ENCODE results near the gene FBP2. TPM values are rescaled to one million over a fixed set of nuclear protein-coding genes. Genes with fewer than 3 reads are reported as not detected.
A peak's percentile ranks its signal among the peaks of the same experiment; 100 is the strongest.

Gene FBP2
- total RNA-seq, 1 experiment from 2014 or later: not detected

GRCh38 chr9:94639061-94639998 lies 45.7 kb upstream of the FBP2 start, which contains the start of gene FBP1:
TSS of gene FBP1 (minus strand) at chr9:94639518. CDS start at chr9:94639310, 208 bp downstream.
- DNase-seq: peak; percentile 39
- Histone ChIP-seq H4K20me1 (ENCODE audit: low read length) (no peaks in the 10 kb centered on the region), H3K27ac (ENCODE audit: low read length) (peak within 1 kb of the TSS; percentile 51), H3K4me2 (ENCODE audit: low read length) (peak within 1 kb of the TSS; percentile 85), H3K4me3 (ENCODE audit: low read length) (peak within 1 kb of the TSS; percentile 79), H3K9ac (ENCODE audit: low read length) (peak within 1 kb of the TSS; percentile 74), H3K79me2 (ENCODE audit: low read length) (peaks cover 17% of the 10 kb centered on the region), H3F3A (ENCODE audit: low read length, unreplicated experiment) (no peaks in the 10 kb centered on the region), H2AFZ (ENCODE audit: low read length) (peak within 1 kb of the TSS; percentile 71), H3K9me2 (replicated peaks; ENCODE audit: low read length) (no peaks in the 10 kb centered on the region), H3K4me1 (ENCODE audit: insufficient read depth, low read length) (peaks cover 20% of the 10 kb centered on the region), H3K27me3 (ENCODE audit: low read length) (no peaks in the 10 kb centered on the region), H3K36me3 (ENCODE audit: low read depth, low read length) (no peaks in the 10 kb centered on the region), H3K9me3 (ENCODE audit: low read length) (no peaks in the 10 kb centered on the region)
- TF ChIP-seq EZH2 (IDR thresholded peaks at IDR 0.05; ENCODE audit: low read length, unreplicated experiment): no peak
- TF ChIP-seq CTCF (conservative IDR thresholded peaks at IDR 0.05; ENCODE audit: low read depth, low read length): no peak
- TF ChIP-seq EZH2phosphoT487 (IDR thresholded peaks at IDR 0.05; ENCODE audit: borderline replicate concordance, low read length): no peak
- intact Hi-C loops (cut with micrococcal nuclease): no loop called here
- ChIA-PET POLR2A (ENCODE audit: unreplicated experiment) (interaction anchor here (1.0 kb wide), 2 partner anchors 10 kb away, joined by 5 to 6 read pairs; no protein-coding TSS in a partner anchor), CTCF (no interaction called here)
- peak; percentile 66 for ATAC-seq
- BruUV-seq (replicated peaks): no TSS peak

GRCh38 chr9:94638335-94639060 lies 44.9 kb upstream of the FBP2 start:
- Histone ChIP-seq H3K9ac (ENCODE audit: low read length) (peak overlapping the region; percentile 74), H3F3A (ENCODE audit: low read length, unreplicated experiment) (no peaks in the 10 kb centered on the region), H3K79me2 (ENCODE audit: low read length) (peaks cover 17% of the 10 kb centered on the region), H3K36me3 (ENCODE audit: low read depth, low read length) (no peaks in the 10 kb centered on the region), H3K4me2 (ENCODE audit: low read length) (peak overlapping the region; percentile 85), H4K20me1 (ENCODE audit: low read length) (no peaks in the 10 kb centered on the region), H3K9me3 (ENCODE audit: low read length) (no peaks in the 10 kb centered on the region), H3K27me3 (ENCODE audit: low read length) (no peaks in the 10 kb centered on the region), H3K9me2 (replicated peaks; ENCODE audit: low read length) (no peaks in the 10 kb centered on the region), H2AFZ (ENCODE audit: low read length) (peak overlapping the region; percentile 71), H3K4me1 (ENCODE audit: insufficient read depth, low read length) (peaks cover 19% of the 10 kb centered on the region), H3K27ac (ENCODE audit: low read length) (no peak overlapping the region), H3K4me3 (ENCODE audit: low read length) (peak overlapping the region; percentile 79)
- ChIA-PET CTCF (no interaction called here), POLR2A (ENCODE audit: unreplicated experiment) (interaction anchor here (0.7 to 1.0 kb wide), 2 partner anchors 11 to 31 kb away, joined by 4 to 5 read pairs; no protein-coding TSS in a partner anchor)
- intact Hi-C loops (cut with micrococcal nuclease): no loop called here
- no TSS peak for BruUV-seq (replicated peaks)
- ATAC-seq (peak; percentile 8; the same call in 1 of the 2 replicates), DNase-seq (no peak)
- TF ChIP-seq EZH2 (IDR thresholded peaks at IDR 0.05; ENCODE audit: low read length, unreplicated experiment): no peak
- no peak for TF ChIP-seq CTCF (conservative IDR thresholded peaks at IDR 0.05; ENCODE audit: low read depth, low read length)
- no peak for TF ChIP-seq EZH2phosphoT487 (IDR thresholded peaks at IDR 0.05; ENCODE audit: borderline replicate concordance, low read length)
